ENCODE measurements around the gene CAPN12. TPM values are rescaled to one million over a fixed set of nuclear protein-coding genes. Genes with fewer than 3 reads are reported as not detected.

CAPN12 gene
- polyA plus RNA-seq, 1 donor (not counting 4 experiments of a cell fraction or from before 2014, with no cell fraction given), result 5.6 TPM

DNA sequence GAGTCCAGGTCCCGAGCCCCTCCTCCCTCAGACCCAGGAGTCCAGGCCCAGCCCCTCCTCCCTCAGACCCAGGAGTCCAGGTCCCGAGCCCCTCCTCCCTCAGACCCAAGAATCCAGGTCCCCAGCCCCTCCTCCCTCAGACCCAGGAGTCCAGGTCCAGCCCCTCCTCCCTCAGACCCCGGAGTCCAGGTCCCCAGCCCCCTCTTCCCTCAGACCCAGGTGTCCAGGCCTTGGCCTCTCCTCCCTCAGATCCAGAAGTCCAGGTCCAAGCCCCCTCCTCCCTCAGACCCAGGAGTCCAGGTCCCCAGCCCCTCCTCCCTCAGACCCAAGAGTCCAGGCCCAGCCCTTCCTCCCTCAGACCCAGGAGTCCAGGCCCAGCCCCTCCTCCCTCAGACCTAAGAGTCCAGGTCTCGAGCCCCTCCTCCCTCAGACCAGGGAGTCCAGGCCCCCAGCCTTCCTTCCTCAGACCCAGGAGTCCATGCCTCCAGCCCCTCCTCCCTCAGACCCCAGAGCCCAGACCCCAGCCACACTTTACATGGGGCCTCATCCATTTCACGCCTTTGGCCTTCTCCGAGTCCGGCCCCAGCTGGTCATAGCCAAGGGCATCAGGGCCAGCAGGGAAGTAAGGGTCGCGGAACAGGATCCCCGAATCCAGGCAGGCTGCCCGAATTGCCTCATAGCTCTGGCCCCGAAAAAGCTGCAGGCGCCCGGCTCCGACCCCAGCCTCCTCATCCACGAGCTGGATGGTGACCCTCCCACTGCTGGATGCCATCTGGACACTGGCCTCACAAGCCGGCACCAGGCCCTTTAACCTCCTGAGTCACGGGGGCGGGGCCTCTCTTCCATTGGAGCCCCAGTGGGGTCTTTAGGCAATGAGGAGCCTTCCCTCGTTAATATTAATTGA is 628 bp downstream of the CAPN12 start:
- FAIRE-seq (no peak), DNase-seq (ENCODE audit: low read depth, low spot score) (no peak)
- H3K9me1 ChIP-seq (ENCODE audit: control insufficient read depth, extremely low read depth, insufficient read depth, low read length), result no peaks in the 10 kb centered on the region
- no peak overlapping the region for H3K4me2 ChIP-seq (ENCODE audit: control insufficient read depth, extremely low read depth, insufficient read depth, low read depth, low read length)
- dilution Hi-C loops (cut with MboI; ENCODE audit: extremely low pct_ligation_motif_present, low sequenced_read_pairs), result no loop called here
- H2AFZ ChIP-seq (ENCODE audit: control insufficient read depth, low read length), result no peak overlapping the region
- TF ChIP-seq, protein P1, sequence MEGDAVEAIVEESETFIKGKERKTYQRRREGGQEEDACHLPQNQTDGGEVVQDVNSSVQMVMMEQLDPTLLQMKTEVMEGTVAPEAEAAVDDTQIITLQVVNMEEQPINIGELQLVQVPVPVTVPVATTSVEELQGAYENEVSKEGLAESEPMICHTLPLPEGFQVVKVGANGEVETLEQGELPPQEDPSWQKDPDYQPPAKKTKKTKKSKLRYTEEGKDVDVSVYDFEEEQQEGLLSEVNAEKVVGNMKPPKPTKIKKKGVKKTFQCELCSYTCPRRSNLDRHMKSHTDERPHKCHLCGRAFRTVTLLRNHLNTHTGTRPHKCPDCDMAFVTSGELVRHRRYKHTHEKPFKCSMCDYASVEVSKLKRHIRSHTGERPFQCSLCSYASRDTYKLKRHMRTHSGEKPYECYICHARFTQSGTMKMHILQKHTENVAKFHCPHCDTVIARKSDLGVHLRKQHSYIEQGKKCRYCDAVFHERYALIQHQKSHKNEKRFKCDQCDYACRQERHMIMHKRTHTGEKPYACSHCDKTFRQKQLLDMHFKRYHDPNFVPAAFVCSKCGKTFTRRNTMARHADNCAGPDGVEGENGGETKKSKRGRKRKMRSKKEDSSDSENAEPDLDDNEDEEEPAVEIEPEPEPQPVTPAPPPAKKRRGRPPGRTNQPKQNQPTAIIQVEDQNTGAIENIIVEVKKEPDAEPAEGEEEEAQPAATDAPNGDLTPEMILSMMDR (optimal IDR thresholded peaks at IDR 0.05 in 1 of 3, IDR thresholded peaks at IDR 0.05 in 1 of 3, conservative IDR thresholded peaks at IDR 0.05 in 1 of 3; ENCODE audit: extremely low read depth in 1 of 3, insufficient read depth in 2 of 3, low read length in 3 of 3), result no peak
- TF ChIP-seq EZH2 (IDR thresholded peaks at IDR 0.05; ENCODE audit: low read length), result no peak
- no peaks in the 10 kb centered on the region for H3K36me3 ChIP-seq (ENCODE audit: control insufficient read depth in 2 of 2, extremely low read depth in 1 of 2, insufficient read depth in 2 of 2, low read length in 2 of 2)
- peaks cover 8% of the 10 kb centered on the region for H3K4me1 ChIP-seq (ENCODE audit: control insufficient read depth, extremely low read depth, insufficient read depth, low read length)
- H3K4me3 ChIP-seq (ENCODE audit: control insufficient read depth in 2 of 3, extremely low read depth in 1 of 3, insufficient read depth in 2 of 3, low read depth in 1 of 3, low read length in 3 of 3), result no peak overlapping the region
- H3K27me3 ChIP-seq (ENCODE audit: control insufficient read depth, extremely low read depth, insufficient read depth, low read length), result no peaks in the 10 kb centered on the region
- H3K9ac ChIP-seq (ENCODE audit: control insufficient read depth, extremely low read depth, insufficient read depth, low read length), result no peak overlapping the region
- H3K27ac ChIP-seq (ENCODE audit: control insufficient read depth, insufficient read depth, low read length), result no peak overlapping the region
- no peaks in the 10 kb centered on the region for H3K9me3 ChIP-seq (ENCODE audit: control insufficient read depth, low read depth, low read length)
- H4K20me1 ChIP-seq (ENCODE audit: control insufficient read depth, extremely low read depth, insufficient read depth, low read length), result no peaks in the 10 kb centered on the region
- H3K79me2 ChIP-seq (ENCODE audit: control insufficient read depth, insufficient read depth, low read length), result no peaks in the 10 kb centered on the region

DNA sequence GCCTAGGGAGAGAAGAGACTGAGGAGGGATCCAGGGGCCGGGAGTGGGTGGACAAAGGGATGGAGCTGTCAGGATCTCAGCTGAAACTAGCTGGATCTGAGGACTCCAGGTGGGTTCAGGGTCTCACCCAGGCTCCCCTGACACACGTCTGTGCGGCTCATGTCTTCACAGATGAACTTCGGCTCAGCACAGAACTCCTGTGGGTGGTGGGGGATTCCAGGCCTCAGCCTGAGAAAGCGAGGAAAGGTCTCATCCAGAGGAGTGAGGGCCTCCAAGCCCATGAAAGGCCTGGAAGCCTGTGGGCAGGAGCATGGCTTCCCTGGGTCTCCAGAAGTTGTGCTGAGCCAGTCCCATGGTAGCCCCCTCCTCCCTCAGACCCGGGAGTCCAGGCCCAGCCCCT is 1.4 kb downstream of the CAPN12 start:
- TF ChIP-seq, protein P1 (optimal IDR thresholded peaks at IDR 0.05 in 1 of 3, IDR thresholded peaks at IDR 0.05 in 1 of 3, conservative IDR thresholded peaks at IDR 0.05 in 1 of 3; ENCODE audit: extremely low read depth in 1 of 3, insufficient read depth in 2 of 3, low read length in 3 of 3), result no peak
- Histone ChIP-seq H3K4me1 (ENCODE audit: control insufficient read depth, extremely low read depth, insufficient read depth, low read length) (peaks cover 8% of the 10 kb centered on the region), H3K27ac (ENCODE audit: control insufficient read depth, insufficient read depth, low read length) (no peak overlapping the region), H3K36me3 (ENCODE audit: control insufficient read depth in 2 of 2, extremely low read depth in 1 of 2, insufficient read depth in 2 of 2, low read length in 2 of 2) (no peaks in the 10 kb centered on the region), H3K4me2 (ENCODE audit: control insufficient read depth, extremely low read depth, insufficient read depth, low read depth, low read length) (no peak overlapping the region), H3K27me3 (ENCODE audit: control insufficient read depth, extremely low read depth, insufficient read depth, low read length) (no peaks in the 10 kb centered on the region), H3K79me2 (ENCODE audit: control insufficient read depth, insufficient read depth, low read length) (no peaks in the 10 kb centered on the region), H3K4me3 (ENCODE audit: control insufficient read depth in 2 of 3, extremely low read depth in 1 of 3, insufficient read depth in 2 of 3, low read depth in 1 of 3, low read length in 3 of 3) (no peak overlapping the region), H3K9me3 (ENCODE audit: control insufficient read depth, low read depth, low read length) (no peaks in the 10 kb centered on the region), H2AFZ (ENCODE audit: control insufficient read depth, low read length) (no peak overlapping the region), H3K9me1 (ENCODE audit: control insufficient read depth, extremely low read depth, insufficient read depth, low read length) (no peaks in the 10 kb centered on the region), H4K20me1 (ENCODE audit: control insufficient read depth, extremely low read depth, insufficient read depth, low read length) (no peaks in the 10 kb centered on the region), H3K9ac (ENCODE audit: control insufficient read depth, extremely low read depth, insufficient read depth, low read length) (no peak overlapping the region)
- DNase-seq (ENCODE audit: low read depth, low spot score), result no peak
- FAIRE-seq, result no peak
- dilution Hi-C loops (cut with MboI; ENCODE audit: extremely low pct_ligation_motif_present, low sequenced_read_pairs), result no loop called here
